Activated T-helper 17 cell treated with anti-CD3 and anti-CD28 coated beads, Interleukin-2, amount 50 U/mL, for 72 hours (primary cell): ENCODE results near the gene GUCA1A. TPM values are rescaled to one million over a fixed set of nuclear protein-coding genes. Genes with fewer than 3 reads are reported as not detected.
"Not testable (repeated sequence)": the region's sequence is repeated elsewhere in the genome, so short reads cannot be mapped to it uniquely, and the experiment has no call there.

ENCODE experiments used
- ATAC-seq: fragments of 150-1000 bp; cut with Tn5 transposase; replicated peaks from 2 replicates; pipeline ENCODE4 v1.10.0; 2021; ENCODE audit warnings: mild to moderate bottlenecking, moderate library complexity
- H3K27ac Mint-ChIP-seq: one replicate; pipeline ENCODE4 v1.8.0; 2022; ENCODE audit warnings: mixed read lengths
- H3K27me3 Mint-ChIP-seq: one replicate; pipeline ENCODE4 v1.8.0; 2022; ENCODE audit warnings: mixed read lengths
- H3K36me3 Mint-ChIP-seq: one replicate; pipeline ENCODE4 v1.8.0; 2022; ENCODE audit warnings: low read depth, mild to moderate bottlenecking, mixed read lengths
- H3K4me1 Mint-ChIP-seq: one replicate; pipeline ENCODE4 v1.8.0; 2022; ENCODE audit warnings: mixed read lengths
- H3K4me3 Mint-ChIP-seq: one replicate; pipeline ENCODE4 v1.8.0; 2022; ENCODE audit warnings: mild to moderate bottlenecking, mixed read lengths
- H3K9me3 Mint-ChIP-seq: one replicate; pipeline ENCODE4 v1.8.0; 2022; ENCODE audit warnings: mixed read lengths
- total RNA-seq, 2 donors: library from RNA; stranded (reverse); gene quantifications; one replicate each; pipeline ENCODE4 v1.2.3, GENCODE V29; 2022

Gene GUCA1A
- total RNA-seq, 2 donors from 2014 or later, result 0.22 to 0.61 TPM

- Mint-ChIP-seq H3K9me3 (peaks cover 8% of the 10 kb centered on the region), H3K4me1 (peaks cover 14% of the 10 kb centered on the region), H3K4me3 (peak overlapping the region; percentile 9), H3K36me3 (peaks cover 22% of the 10 kb centered on the region), H3K27me3 (no peaks in the 10 kb centered on the region), H3K27ac (peak overlapping the region; percentile 58)
- peak; percentile 64 for ATAC-seq
These were observed 26.2 kb downstream of the GUCA1A start for GRCh38 chr6:42199106-42199981.

DNA sequence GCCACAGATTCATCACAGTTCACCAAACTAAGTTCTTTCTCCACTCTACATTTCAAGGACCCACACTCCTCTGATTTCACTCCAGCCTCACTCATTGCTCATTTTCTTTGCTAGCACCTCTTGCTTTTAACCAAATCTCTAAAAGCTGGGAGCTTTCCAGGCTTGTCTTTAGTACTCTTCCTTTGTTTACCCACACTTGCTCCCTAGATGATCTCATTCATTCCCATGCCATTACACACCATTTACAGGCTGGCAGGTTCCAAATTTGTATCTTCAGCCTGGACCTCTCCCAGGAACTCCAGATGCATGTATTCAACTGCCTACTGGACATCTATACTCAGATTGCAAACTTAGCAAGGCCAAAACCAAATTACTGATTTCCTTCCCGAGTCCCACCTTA is 26.9 kb downstream of the GUCA1A start:
- Mint-ChIP-seq H3K36me3 (peaks cover 29% of the 10 kb centered on the region), H3K4me3 (no peak overlapping the region), H3K9me3 (peaks cover 8% of the 10 kb centered on the region), H3K27me3 (no peaks in the 10 kb centered on the region), H3K27ac (peak overlapping the region; percentile 58), H3K4me1 (peaks cover 14% of the 10 kb centered on the region)
- ATAC-seq, result no peak

GRCh38 chr6:42201382-42201781 is 28.2 kb downstream of the GUCA1A start:
- H3K27ac Mint-ChIP-seq, result no peak overlapping the region
- no peak overlapping the region for H3K4me3 Mint-ChIP-seq
- peaks cover 40% of the 10 kb centered on the region for H3K36me3 Mint-ChIP-seq
- H3K9me3 Mint-ChIP-seq, result peaks cover 8% of the 10 kb centered on the region
- peaks cover 14% of the 10 kb centered on the region for H3K4me1 Mint-ChIP-seq
- H3K27me3 Mint-ChIP-seq, result no peaks in the 10 kb centered on the region
- no peak for ATAC-seq

GRCh38 chr6:42202131-42202915 is 29.2 kb downstream of the GUCA1A start:
- H3K4me3 Mint-ChIP-seq, H3K27me3 Mint-ChIP-seq: not testable (repeated sequence)

DNA sequence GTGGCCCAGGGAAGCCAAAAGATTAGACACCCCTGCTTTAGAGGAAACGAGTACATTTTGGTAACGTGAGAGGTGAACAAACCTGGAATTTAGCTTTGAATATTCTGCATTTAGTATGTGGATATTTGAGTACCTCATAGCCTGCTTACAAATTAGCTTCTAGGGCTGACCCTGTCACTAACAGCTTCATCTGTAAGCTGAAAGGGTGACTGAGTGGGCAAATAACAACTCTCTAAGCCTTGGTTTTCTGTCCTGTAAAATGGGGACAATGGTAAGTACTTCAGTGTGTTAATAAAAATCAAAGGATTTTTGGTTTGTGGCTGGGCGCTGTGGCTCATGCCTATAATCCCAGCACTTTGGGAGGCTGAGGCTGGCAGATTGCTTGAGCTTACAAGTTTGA is 30.0 kb downstream of the GUCA1A start:
- no peak overlapping the region for H3K4me3 Mint-ChIP-seq
- H3K27ac Mint-ChIP-seq, result no peak overlapping the region
- peaks cover 8% of the 10 kb centered on the region for H3K9me3 Mint-ChIP-seq
- no peak for ATAC-seq
- H3K36me3 Mint-ChIP-seq, result peaks cover 58% of the 10 kb centered on the region
- H3K4me1 Mint-ChIP-seq, result peaks cover 14% of the 10 kb centered on the region
- H3K27me3 Mint-ChIP-seq, result no peaks in the 10 kb centered on the region

More at GRCh38 chr6:42202131-42202915, 29.2 kb downstream of the GUCA1A start:
- H3K27ac Mint-ChIP-seq, H3K9me3 Mint-ChIP-seq, ATAC-seq: not testable (repeated sequence)
- Mint-ChIP-seq H3K4me1 (peaks cover 14% of the 10 kb centered on the region), H3K36me3 (peaks cover 50% of the 10 kb centered on the region)

GRCh38 chr6:42204768-42205282 is 31.7 kb downstream of the GUCA1A start:
- Mint-ChIP-seq H3K27ac (no peak overlapping the region), H3K27me3 (no peaks in the 10 kb centered on the region), H3K4me1 (peaks cover 8% of the 10 kb centered on the region), H3K36me3 (peaks cover 72% of the 10 kb centered on the region), H3K4me3 (no peak overlapping the region), H3K9me3 (peaks cover 8% of the 10 kb centered on the region)
- ATAC-seq, result no peak

GRCh38 chr6:42207559-42207958 is 34.4 kb downstream of the GUCA1A start:
- H3K36me3 Mint-ChIP-seq, result peaks cover 94% of the 10 kb centered on the region
- not testable (repeated sequence) for H3K4me1 Mint-ChIP-seq, H3K4me3 Mint-ChIP-seq, H3K27ac Mint-ChIP-seq, H3K27me3 Mint-ChIP-seq, ATAC-seq, H3K9me3 Mint-ChIP-seq

- Mint-ChIP-seq H3K4me3 (no peak overlapping the region), H3K27me3 (no peaks in the 10 kb centered on the region), H3K27ac (no peak overlapping the region), H3K36me3 (peaks cover 92% of the 10 kb centered on the region), H3K9me3 (no peaks in the 10 kb centered on the region), H3K4me1 (no peaks in the 10 kb centered on the region)
- ATAC-seq, result no peak
These were observed 37.4 kb downstream of the GUCA1A start for GRCh38 chr6:42210551-42210950.

GRCh38 chr6:42211726-42212125 is 38.6 kb downstream of the GUCA1A start:
- Mint-ChIP-seq H3K27me3 (no peaks in the 10 kb centered on the region), H3K4me1 (no peaks in the 10 kb centered on the region), H3K4me3 (no peak overlapping the region), H3K36me3 (peaks cover 82% of the 10 kb centered on the region), H3K27ac (no peak overlapping the region), H3K9me3 (no peaks in the 10 kb centered on the region)
- ATAC-seq, result no peak

DNA sequence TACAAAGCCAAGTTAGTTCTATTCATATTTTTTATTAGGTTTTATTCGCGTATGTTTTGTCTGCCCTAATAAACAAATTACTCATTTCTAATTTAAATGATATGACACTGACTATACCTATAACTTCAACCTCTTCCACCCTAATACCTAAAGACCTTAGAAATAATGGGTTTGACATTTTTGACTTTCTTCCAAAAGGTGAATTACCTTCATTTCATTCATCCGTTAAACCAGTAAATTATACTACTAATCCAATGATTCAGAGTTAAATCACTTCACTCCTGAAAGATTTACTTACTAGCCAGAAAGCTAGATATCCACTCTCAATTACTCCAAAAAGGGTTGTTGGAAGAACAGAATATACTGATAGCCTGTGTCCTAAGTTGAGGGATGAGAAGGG is 39.3 kb downstream of the GUCA1A start:
- no peaks in the 10 kb centered on the region for H3K27me3 Mint-ChIP-seq
- H3K36me3 Mint-ChIP-seq, result peaks cover 76% of the 10 kb centered on the region
- peak overlapping the region; percentile 10 for H3K27ac Mint-ChIP-seq
- no peak for ATAC-seq
- H3K9me3 Mint-ChIP-seq, result no peaks in the 10 kb centered on the region
- H3K4me1 Mint-ChIP-seq, result no peaks in the 10 kb centered on the region
- H3K4me3 Mint-ChIP-seq, result no peak overlapping the region

DNA sequence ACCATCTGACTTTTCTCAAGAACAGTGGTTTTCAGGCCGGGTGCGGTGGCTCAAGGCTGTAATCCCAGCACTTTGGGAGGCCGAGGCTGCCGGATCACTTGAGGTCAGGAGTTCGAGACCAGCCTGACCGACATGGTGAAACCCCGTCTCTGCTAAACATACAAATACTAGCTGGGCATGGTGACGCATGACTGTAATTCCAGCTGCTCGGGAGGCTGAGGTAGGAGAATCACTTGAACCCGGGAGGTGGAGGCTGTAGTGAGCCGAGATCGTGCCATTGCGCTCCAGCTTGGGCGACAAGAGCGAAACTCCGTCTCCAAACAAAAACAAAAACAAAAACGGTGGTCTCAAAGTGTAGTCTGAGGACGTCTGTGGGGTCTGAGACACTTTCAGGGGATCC is 43.3 kb downstream of the GUCA1A start:
- H3K4me3 Mint-ChIP-seq, result peak overlapping the region; percentile 96
- not testable (repeated sequence) for H3K27me3 Mint-ChIP-seq, H3K4me1 Mint-ChIP-seq, ATAC-seq, H3K9me3 Mint-ChIP-seq
- H3K27ac Mint-ChIP-seq, result peak overlapping the region; percentile 50
- peaks cover 41% of the 10 kb centered on the region for H3K36me3 Mint-ChIP-seq

DNA sequence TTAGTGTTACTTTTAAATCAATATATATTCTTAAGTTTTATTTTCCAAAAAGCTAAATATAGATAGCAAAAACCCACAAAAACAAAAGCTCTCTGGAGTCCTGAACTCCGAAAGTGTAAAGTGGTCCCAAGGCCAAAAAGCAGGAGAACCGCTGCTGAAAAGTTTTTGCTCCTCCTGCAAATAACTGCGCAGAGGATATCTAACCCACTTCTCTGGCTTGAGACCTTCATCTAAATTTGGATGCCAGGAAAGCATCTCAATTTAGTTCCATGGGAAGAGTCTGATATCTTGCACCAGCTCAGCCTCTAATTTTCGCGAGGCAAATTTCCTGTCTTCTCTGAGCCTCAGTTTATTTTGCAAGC is 44.0 kb downstream of the GUCA1A start:
- H3K27me3 Mint-ChIP-seq, result no peaks in the 10 kb centered on the region
- peak overlapping the region; percentile 96 for H3K4me3 Mint-ChIP-seq
- H3K9me3 Mint-ChIP-seq, result no peaks in the 10 kb centered on the region
- peaks cover 4% of the 10 kb centered on the region for H3K4me1 Mint-ChIP-seq
- H3K27ac Mint-ChIP-seq, result peak overlapping the region; percentile 96
- peaks cover 34% of the 10 kb centered on the region for H3K36me3 Mint-ChIP-seq
- ATAC-seq, result no peak

DNA sequence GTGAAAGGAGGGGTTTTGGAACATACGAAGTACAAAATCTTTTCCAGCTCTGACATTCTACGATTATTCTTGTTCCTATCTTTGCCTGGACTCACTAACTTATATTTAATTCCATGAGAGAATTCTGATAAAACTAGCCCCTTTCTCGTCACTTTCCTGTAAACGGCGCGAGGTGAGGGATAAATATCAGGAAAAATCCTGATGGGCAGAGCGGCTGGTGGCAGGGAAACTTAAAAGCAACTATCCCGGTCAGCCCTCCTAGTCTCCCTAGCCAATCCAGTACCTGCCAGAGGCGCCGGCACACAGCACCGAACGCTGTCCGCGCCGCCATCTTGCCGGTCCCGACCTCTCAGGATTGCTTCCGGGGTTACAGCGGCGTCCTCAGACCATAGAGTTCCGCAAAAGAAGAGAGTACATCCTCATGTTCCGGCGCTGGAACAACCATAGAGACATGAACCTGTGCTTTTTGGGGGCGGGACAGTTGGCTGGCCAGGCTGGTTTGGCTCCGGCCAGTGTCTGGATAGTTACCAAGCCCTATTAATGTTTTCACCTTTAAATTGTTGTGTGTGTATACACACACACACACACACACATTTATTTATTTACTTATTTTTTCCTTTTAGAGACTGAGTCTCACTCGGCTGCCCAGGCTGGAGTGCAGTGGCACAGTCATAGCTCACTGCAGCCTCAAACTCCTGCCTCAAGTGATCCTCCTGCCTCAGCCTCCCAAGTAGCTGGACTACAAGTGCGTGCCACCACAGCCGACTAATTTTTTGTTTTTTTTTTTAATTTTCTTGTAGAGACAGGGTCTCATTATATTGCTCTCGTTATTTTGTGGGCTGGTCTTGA is 44.6 kb downstream of the GUCA1A start, which contains the start of gene MRPS10:
Gene MRPS10, minus strand, starts transcription at position 343 of the 849 bp plus-strand sequence. Its CDS starts 12 bp downstream, at position 331.
- peak within 1 kb of the TSS; percentile 96 for H3K4me3 Mint-ChIP-seq
- no peaks in the 10 kb centered on the region for H3K9me3 Mint-ChIP-seq
- ATAC-seq, result peak; percentile 99
- peak within 1 kb of the TSS; percentile 96 for H3K27ac Mint-ChIP-seq
- peaks cover 28% of the 10 kb centered on the region for H3K36me3 Mint-ChIP-seq
- no peaks in the 10 kb centered on the region for H3K27me3 Mint-ChIP-seq
- peaks cover 4% of the 10 kb centered on the region for H3K4me1 Mint-ChIP-seq

DNA sequence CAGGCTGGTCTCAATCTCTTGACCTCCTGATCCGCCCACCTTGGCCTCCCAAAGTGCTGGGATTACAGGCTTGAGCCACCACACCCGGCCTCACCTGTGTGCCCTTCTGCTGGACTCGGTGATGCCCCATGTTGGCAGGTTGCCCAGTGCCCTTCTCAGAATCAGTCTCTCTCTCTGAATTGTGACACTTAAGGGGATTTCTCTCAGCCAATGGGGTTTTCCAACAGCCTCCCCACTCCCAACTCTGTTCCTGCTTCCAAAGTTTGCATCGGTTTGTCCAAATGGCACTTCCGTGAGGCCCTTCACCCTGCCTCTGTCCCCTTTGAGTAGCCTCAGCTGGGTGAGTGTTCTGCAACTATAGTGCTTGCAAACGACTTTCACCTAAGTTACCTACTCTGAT is 47.6 kb downstream of the GUCA1A start:
- H3K9me3 Mint-ChIP-seq, result no peaks in the 10 kb centered on the region
- no peaks in the 10 kb centered on the region for H3K27me3 Mint-ChIP-seq
- no peak overlapping the region for H3K4me3 Mint-ChIP-seq
- H3K4me1 Mint-ChIP-seq, result peaks cover 10% of the 10 kb centered on the region
- peaks cover 6% of the 10 kb centered on the region for H3K36me3 Mint-ChIP-seq
- no peak for ATAC-seq
- no peak overlapping the region for H3K27ac Mint-ChIP-seq
